Measurements from ENCODE around the gene DIP2A. TPM values are rescaled to one million over a fixed set of nuclear protein-coding genes. Genes with fewer than 3 reads are reported as not detected.

Gene DIP2A
- total and polyA plus RNA-seq, 2 of the 13 experiments (the other 11 are each of a cell fraction or from before 2014, with no cell fraction given): 18.5 to 37.6 TPM

- in situ Hi-C loops (cut with HindIII; ENCODE audit: extremely low pct_ligation_motif_present, low pct_unique_long_range_greater_than_20kb): no loop called here
- Histone ChIP-seq H2AFZ (ENCODE audit: low read length) (no peak overlapping the region), H3K36me3 (replicated peaks in 1 of 2; ENCODE audit: control insufficient read depth in 1 of 2, insufficient read depth in 2 of 2, low read length in 2 of 2) (no peaks in the 10 kb centered on the region), H4K20me1 (ENCODE audit: insufficient read depth, low read length) (no peaks in the 10 kb centered on the region), H3K27ac (ENCODE audit: extremely low read length, insufficient read depth, low read length) (no peak overlapping the region), H3K79me2 (ENCODE audit: insufficient read depth, low read length) (no peaks in the 10 kb centered on the region), H3K4me3 (replicated peaks in 1 of 3; ENCODE audit: insufficient read depth in 1 of 3, low read depth in 2 of 3, low read length in 3 of 3) (peak overlapping the region in 1 of 3 experiments; percentile 9; a peak in 2 of 6 replicates), H3K4me1 (ENCODE audit: insufficient read depth, low read length) (peaks cover 55% of the 10 kb centered on the region), H3K9me3 (ENCODE audit: low read length) (peaks cover 9% of the 10 kb centered on the region; the same call in 1 of the 2 replicates), H3K4me2 (ENCODE audit: low read depth, low read length) (peak overlapping the region; percentile 56), H3K9ac (ENCODE audit: insufficient read depth, low read depth, low read length) (no peak overlapping the region; the same call in 1 of the 2 replicates), H3K27me3 (ENCODE audit: control insufficient read depth in 1 of 2, insufficient read depth in 2 of 2, low read length in 2 of 2) (peaks cover 0 to 5% of the 10 kb centered on the region in 2 experiments; a peak in 1 of 5 replicates)
- BruUV-seq (replicated peaks): no TSS peak
- WGBS (ENCODE audit: low lambda C conversion rate): 66% methylated on average over 37 of the region's 38 CpGs
- ChIA-PET CTCF (ENCODE audit: low intra/inter-chr PET ratio, low total read pairs) (no interaction called here), POLR2A (interaction anchor here (1.0 to 2.1 kb wide), 3 partner anchors 9 to 37 kb away, joined by 3 to 6 read pairs (median 4); partner anchors contain the start of gene PRMT2)
- intact Hi-C loops (cut with micrococcal nuclease; ENCODE audit: unreplicated experiment): no loop called here
- FAIRE-seq (peak; percentile 70), DNase-seq (ENCODE audit: low spot score) (peak; percentile 94), ATAC-seq (peak; percentile 59)
- TF ChIP-seq TFAP4 (IDR thresholded peaks at IDR 0.05; ENCODE audit: borderline replicate concordance, low read depth): no peak; the same call in 1 of the 2 replicates
- no peak for TF ChIP-seq PLRG1 (conservative IDR thresholded peaks at IDR 0.05)
- peak; percentile 77 for TF ChIP-seq RFX5 (IDR thresholded peaks at IDR 0.05; ENCODE audit: low read depth, low read length)
- TF ChIP-seq UBTF (CRISPR knock-in tag; IDR thresholded peaks at IDR 0.05): no peak
- no peak for TF ChIP-seq ZSCAN30 (CRISPR knock-in tag; IDR thresholded peaks at IDR 0.05)
- TF ChIP-seq BCL6 (CRISPR knock-in tag; IDR thresholded peaks at IDR 0.05): peak; percentile 100
- no peak for TF ChIP-seq AGO2 (optimal IDR thresholded peaks at IDR 0.05; ENCODE audit: low read depth, low read length)
- TF ChIP-seq FOSL2 (CRISPR knock-in tag; IDR thresholded peaks at IDR 0.05): peak; percentile 56
- TF ChIP-seq FOXA1 (IDR thresholded peaks at IDR 0.05): no peak
- TF ChIP-seq FOXA1 (CRISPR knock-in tag; IDR thresholded peaks at IDR 0.05): no peak; the same call in 1 of the 2 replicates
- no peak for TF ChIP-seq TSC22D2 (CRISPR knock-in tag; IDR thresholded peaks at IDR 0.05; ENCODE audit: borderline replicate concordance)
- TF ChIP-seq ZNF652 (CRISPR knock-in tag; IDR thresholded peaks at IDR 0.05; ENCODE audit: borderline replicate concordance, low read depth): no peak
- peak; percentile 72 for TF ChIP-seq TBL1XR1 (IDR thresholded peaks at IDR 0.05; ENCODE audit: borderline replicate concordance, low read length, partially characterized antibody)
- no peak for TF ChIP-seq HNRNPL (IDR thresholded peaks at IDR 0.05; ENCODE audit: low read depth, low read length)
- no peak for TF ChIP-seq KDM5B (CRISPR knock-in tag; IDR thresholded peaks at IDR 0.05; ENCODE audit: borderline replicate concordance)
- no peak for TF ChIP-seq SP140L (CRISPR knock-in tag; IDR thresholded peaks at IDR 0.05; ENCODE audit: borderline replicate concordance)
- TF ChIP-seq ZKSCAN1 (IDR thresholded peaks at IDR 0.05; ENCODE audit: low read length): no peak
- no peak for TF ChIP-seq CEBPZ (IDR thresholded peaks at IDR 0.05; ENCODE audit: low read length)
These were observed 140.2 kb downstream of the DIP2A start for GRCh38 chr21:46598581-46599572.

Measured in HepG2 (cell line).